Activated naive CD8-positive, alpha-beta T cell treated with anti-CD3 and anti-CD28 coated beads, Interleukin-2, amount 10 ng/mL, durations not matched to agents 7 days and 5 days (primary cell): ENCODE results near the gene GSTK1. TPM values are rescaled to one million over a fixed set of nuclear protein-coding genes. Genes with fewer than 3 reads are reported as not detected.
"Not testable (repeated sequence)": the region's sequence is repeated elsewhere in the genome, so short reads cannot be mapped to it uniquely, and the experiment has no call there.

Source experiments
- ATAC-seq: fragments of 150-1000 bp; cut with Tn5 transposase; one replicate; pipeline ENCODE4 v1.10.0; 2021; ENCODE audit warnings: low read depth, moderate library complexity
- POLR2A ChIA-PET: fragments of 350-600 bp; sonication (Branson Sonifier 250); formaldehyde crosslinking; loops from one replicate; lab custom pipeline; 2021; ENCODE audit warnings: antibody characterized with exemption; lab: Charles Lee
- DNase-seq: peaks from one replicate; pipeline ENCODE4 v3.0.0; 2021
- H3K27ac Mint-ChIP-seq: one replicate; pipeline ENCODE4 v1.8.0; 2022; ENCODE audit warnings: mild to moderate bottlenecking, mixed read lengths
- H3K27me3 Mint-ChIP-seq: one replicate; pipeline ENCODE4 v1.8.0; 2022; ENCODE audit warnings: mild to moderate bottlenecking, moderate library complexity, mixed read lengths
- H3K36me3 Mint-ChIP-seq: one replicate; pipeline ENCODE4 v1.8.0; 2021; ENCODE audit warnings: mild to moderate bottlenecking, mixed read lengths
- H3K4me1 Mint-ChIP-seq: one replicate; pipeline ENCODE4 v1.8.0; 2021; ENCODE audit warnings: mixed read lengths
- H3K4me3 Mint-ChIP-seq: one replicate; pipeline ENCODE4 v1.8.0; 2022; ENCODE audit warnings: mild to moderate bottlenecking, moderate library complexity, mixed read lengths
- H3K9me3 Mint-ChIP-seq: one replicate; pipeline ENCODE4 v1.8.0; 2021; ENCODE audit warnings: mixed read lengths
- total RNA-seq, 2 experiments: library from RNA; stranded (reverse); gene quantifications; one replicate each; pipeline ENCODE4 v1.2.3, GENCODE V29; 2021

The GSTK1 gene
- total RNA-seq, 2 experiments from 2014 or later: 355 to 368 TPM

DNA sequence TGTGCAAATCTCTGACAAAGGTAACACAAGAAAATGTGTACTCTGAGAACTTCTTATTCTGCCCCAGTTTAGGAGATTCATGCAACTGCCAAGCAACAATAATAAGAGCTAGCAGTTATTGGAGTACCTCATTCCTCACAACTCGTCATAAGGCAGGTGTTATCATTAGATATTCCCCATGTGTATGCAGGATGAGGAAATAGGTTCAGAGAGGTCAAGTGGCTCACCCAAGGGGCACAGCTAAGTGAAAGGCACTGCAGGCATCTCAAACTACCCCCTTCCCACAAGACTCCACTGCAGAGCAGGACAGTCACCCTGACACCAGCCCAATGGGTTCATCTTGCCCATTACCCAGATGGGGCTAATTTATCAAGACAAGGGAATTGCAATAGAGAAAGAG is 1.3 kb upstream of the GSTK1 start:
- Mint-ChIP-seq H3K4me3 (peak overlapping the region; percentile 96), H3K9me3 (peaks cover 5% of the 10 kb centered on the region), H3K27ac (peak overlapping the region; percentile 16), H3K36me3 (peaks cover 25% of the 10 kb centered on the region), H3K4me1 (peaks cover 40% of the 10 kb centered on the region), H3K27me3 (no peaks in the 10 kb centered on the region)
- POLR2A ChIA-PET: interaction anchor here (2.2 kb wide), 1 partner anchor 16 kb away, joined by 19 read pairs; no protein-coding TSS in a partner anchor
- DNase-seq (no peak), ATAC-seq (no peak)

DNA sequence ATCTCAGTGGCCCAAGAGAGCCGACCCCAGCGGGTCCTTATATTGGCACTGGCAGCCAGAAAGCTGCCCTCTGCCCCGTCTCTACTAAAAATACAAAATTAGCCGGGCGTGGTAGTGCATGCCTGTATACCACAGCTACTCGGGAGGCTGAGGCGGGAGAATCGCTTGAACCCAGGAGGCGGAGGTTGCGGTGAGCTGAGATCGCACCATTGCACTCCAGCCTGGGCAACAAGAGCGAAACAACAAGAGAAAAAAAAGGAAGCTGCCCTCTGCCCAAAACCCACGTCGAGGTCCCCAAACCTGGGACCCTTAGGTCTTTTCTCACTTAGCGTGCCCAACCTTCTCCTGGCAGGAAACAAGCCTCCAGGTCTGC is 941 bp downstream of the GSTK1 start:
- Mint-ChIP-seq H3K36me3 (peaks cover 34% of the 10 kb centered on the region), H3K27ac (peak overlapping the region; percentile 91), H3K4me1 (peaks cover 35% of the 10 kb centered on the region), H3K4me3 (peak overlapping the region; percentile 96)
- not testable (repeated sequence) for H3K9me3 Mint-ChIP-seq, DNase-seq, ATAC-seq, H3K27me3 Mint-ChIP-seq
- POLR2A ChIA-PET: interaction anchor here (0.8 to 4.4 kb wide), 9 partner anchors 9 to 116 kb away, joined by 3 to 45 read pairs (median 9); partner anchors contain the start of gene CASP2

DNA sequence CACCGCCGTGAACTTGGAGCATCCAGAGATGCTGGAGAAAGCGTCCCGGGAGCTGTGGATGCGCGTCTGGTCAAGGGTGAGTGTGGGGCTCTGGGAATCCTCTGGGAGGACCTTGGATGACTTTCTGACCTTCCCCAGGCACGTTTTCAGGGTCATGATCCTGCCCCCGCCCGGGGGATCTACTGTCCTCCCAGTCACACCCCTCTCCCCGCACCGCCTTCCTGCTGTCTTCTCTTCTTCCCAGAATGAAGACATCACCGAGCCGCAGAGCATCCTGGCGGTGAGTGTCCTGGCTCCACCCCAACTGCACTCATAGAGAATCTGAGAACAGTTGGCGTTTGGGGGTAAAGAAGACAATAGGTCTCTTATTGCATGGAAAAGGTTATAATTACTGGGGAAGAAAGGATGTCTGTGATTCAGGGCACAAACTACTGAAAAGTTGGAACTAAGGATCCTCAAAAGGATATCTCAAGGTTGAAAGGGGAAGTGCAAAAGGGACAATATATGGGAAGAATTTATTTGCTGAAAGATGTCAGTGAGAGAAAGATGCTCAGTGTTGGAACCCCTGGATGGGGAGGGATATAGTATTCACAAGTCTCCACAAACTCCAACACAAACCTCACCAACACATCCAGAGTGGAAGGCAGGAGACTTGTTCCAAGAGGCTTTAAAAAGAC is 1.9 kb downstream of the GSTK1 start:
- Mint-ChIP-seq H3K4me3 (peak overlapping the region; percentile 96), H3K4me1 (peaks cover 33% of the 10 kb centered on the region), H3K9me3 (peaks cover 5% of the 10 kb centered on the region), H3K27me3 (no peaks in the 10 kb centered on the region), H3K36me3 (peaks cover 43% of the 10 kb centered on the region), H3K27ac (peak overlapping the region; percentile 91)
- ATAC-seq: no peak
- POLR2A ChIA-PET: interaction anchor here (0.6 to 4.4 kb wide), 5 partner anchors 15 to 37 kb away, joined by 3 to 45 read pairs (median 3); partner anchors contain the start of gene CASP2
- no peak for DNase-seq

- DNase-seq: no peak
- Mint-ChIP-seq H3K36me3 (peaks cover 44% of the 10 kb centered on the region), H3K9me3 (peaks cover 1% of the 10 kb centered on the region), H3K27ac (no peak overlapping the region), H3K4me1 (peaks cover 29% of the 10 kb centered on the region), H3K4me3 (no peak overlapping the region), H3K27me3 (no peaks in the 10 kb centered on the region)
- no peak for ATAC-seq
- POLR2A ChIA-PET: interaction anchor here (1.5 to 1.9 kb wide), 2 partner anchors 10 to 30 kb away, joined by 3 to 9 read pairs; no protein-coding TSS in a partner anchor
Observed at GRCh38 chr7:143269251-143269650, 6.0 kb downstream of the GSTK1 start.

- Mint-ChIP-seq H3K9me3 (peaks cover 1% of the 10 kb centered on the region), H3K4me1 (peaks cover 14% of the 10 kb centered on the region), H3K27ac (no peak overlapping the region), H3K27me3 (no peaks in the 10 kb centered on the region), H3K4me3 (no peak overlapping the region), H3K36me3 (peaks cover 31% of the 10 kb centered on the region)
- ATAC-seq: no peak
- POLR2A ChIA-PET: interaction anchor here (1.4 kb wide), 1 partner anchor 27 kb away, joined by 3 read pairs; no protein-coding TSS in a partner anchor
- no peak for DNase-seq
Observed at GRCh38 chr7:143271240-143271639, 8.0 kb downstream of the GSTK1 start.

- Mint-ChIP-seq H3K27me3 (no peaks in the 10 kb centered on the region), H3K9me3 (peaks cover 1% of the 10 kb centered on the region), H3K4me1 (peaks cover 12% of the 10 kb centered on the region), H3K27ac (no peak overlapping the region), H3K4me3 (no peak overlapping the region), H3K36me3 (peaks cover 27% of the 10 kb centered on the region)
- DNase-seq (no peak), ATAC-seq (no peak)
- POLR2A ChIA-PET: interaction anchor here (1.1 to 1.2 kb wide), 2 partner anchors 10 to 15 kb away, joined by 3 read pairs; partner anchors contain the start of genes CASP2 and GSTK1
Observed at GRCh38 chr7:143272871-143273270, 9.6 kb downstream of the GSTK1 start.

DNA sequence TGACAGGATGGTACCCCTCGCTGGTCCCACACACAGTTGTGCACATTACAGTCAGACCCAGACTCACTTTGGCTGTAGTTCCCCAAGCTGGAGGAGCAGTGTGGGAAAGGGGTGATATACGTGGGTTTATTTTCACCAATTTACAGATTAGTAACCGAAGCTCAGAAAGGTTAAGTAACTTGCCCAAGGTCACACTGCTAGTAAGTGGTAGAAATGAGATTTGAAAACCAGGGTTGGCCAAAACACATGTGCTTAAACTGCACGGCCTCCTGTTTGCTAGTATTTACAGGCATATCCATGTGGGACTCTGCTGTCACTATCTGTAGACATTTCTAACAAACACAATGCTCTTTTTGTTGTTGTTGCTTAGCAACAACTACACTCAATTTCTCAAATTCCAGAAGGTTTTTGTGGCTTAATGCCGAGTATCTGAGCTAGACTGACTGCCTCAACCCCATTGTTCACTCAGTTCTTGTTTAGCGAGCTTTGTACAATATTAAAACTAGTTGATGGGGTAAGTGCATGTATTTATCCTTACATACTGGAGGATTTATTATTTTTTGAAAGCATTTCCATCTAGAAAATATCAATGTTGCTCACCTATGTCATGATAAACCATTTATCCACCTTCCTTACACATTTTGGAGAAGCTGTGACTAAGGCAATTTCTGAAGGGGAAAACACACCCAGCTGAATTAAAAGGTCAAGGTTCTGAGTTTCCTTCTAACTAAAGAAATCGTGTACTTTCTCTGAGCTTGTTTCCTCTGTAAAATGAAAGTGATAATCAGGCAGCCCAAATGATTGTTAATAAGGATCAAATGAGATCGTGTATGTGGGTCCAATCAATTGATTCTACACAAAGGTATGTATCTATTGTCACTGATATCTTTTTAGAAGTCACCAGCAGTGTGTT is 16.2 kb downstream of the GSTK1 start:
- Mint-ChIP-seq H3K36me3 (no peaks in the 10 kb centered on the region), H3K4me3 (peak overlapping the region; percentile 73), H3K27me3 (no peaks in the 10 kb centered on the region), H3K27ac (peak overlapping the region; percentile 82), H3K4me1 (peaks cover 31% of the 10 kb centered on the region), H3K9me3 (no peaks in the 10 kb centered on the region)
- POLR2A ChIA-PET: interaction anchor here (1.0 to 4.1 kb wide), 8 partner anchors 8 to 39 kb away, joined by 3 to 45 read pairs (median 5); partner anchors contain the start of genes CASP2 and GSTK1
- ATAC-seq: peak; percentile 50
- no peak for DNase-seq

GRCh38 chr7:143280160-143280559 is 16.9 kb downstream of the GSTK1 start:
- peaks cover 31% of the 10 kb centered on the region for H3K4me1 Mint-ChIP-seq

GRCh38 chr7:143280566-143280965 is 17.3 kb downstream of the GSTK1 start:
- Mint-ChIP-seq H3K27me3 (no peaks in the 10 kb centered on the region), H3K4me1 (peaks cover 31% of the 10 kb centered on the region), H3K4me3 (peak overlapping the region; percentile 73), H3K9me3 (no peaks in the 10 kb centered on the region), H3K36me3 (no peaks in the 10 kb centered on the region), H3K27ac (peak overlapping the region; percentile 82)
- DNase-seq (no peak), ATAC-seq (no peak)
- POLR2A ChIA-PET: interaction anchor here (0.8 to 4.1 kb wide), 7 partner anchors 7 to 29 kb away, joined by 3 to 45 read pairs (median 5); partner anchors contain the start of genes CASP2 and GSTK1

More at GRCh38 chr7:143280160-143280559, 16.9 kb downstream of the GSTK1 start:
- POLR2A ChIA-PET: interaction anchor here (0.8 to 4.1 kb wide), 9 partner anchors 8 to 40 kb away, joined by 3 to 45 read pairs (median 5); partner anchors contain the start of genes CASP2 and GSTK1
- Mint-ChIP-seq H3K36me3 (no peaks in the 10 kb centered on the region), H3K27ac (peak overlapping the region; percentile 82), H3K4me3 (peak overlapping the region; percentile 73), H3K9me3 (no peaks in the 10 kb centered on the region), H3K27me3 (no peaks in the 10 kb centered on the region)
- peak; percentile 12 for ATAC-seq
- no peak for DNase-seq

- POLR2A ChIA-PET: interaction anchor here (4.1 kb wide), 1 partner anchor 17 kb away, joined by 45 read pairs; the partner anchor contains the start of gene GSTK1
Observed at GRCh38 chr7:143281529-143281928, 18.3 kb downstream of the GSTK1 start.

DNA sequence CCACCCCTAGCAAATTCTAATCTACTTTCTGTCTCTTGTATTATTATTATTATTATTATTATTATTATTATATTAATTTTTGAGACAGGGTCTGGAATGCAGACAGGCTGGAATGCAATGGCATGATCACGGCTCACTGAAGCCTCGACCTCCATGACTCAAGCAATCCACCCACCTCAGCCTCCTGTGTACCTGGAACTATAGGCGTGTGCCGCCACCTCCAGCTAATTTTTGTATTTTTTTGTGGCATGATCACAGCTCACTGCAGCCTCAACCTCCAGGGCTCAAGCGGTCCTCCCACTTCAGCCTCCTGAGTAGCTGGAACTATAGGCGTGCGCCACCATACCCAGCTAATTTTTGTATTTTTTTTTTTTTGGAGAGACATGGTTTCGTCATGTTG is 18.9 kb downstream of the GSTK1 start:
- no peak for ATAC-seq
- H3K27ac Mint-ChIP-seq: no peak overlapping the region
- POLR2A ChIA-PET: interaction anchor here (0.6 to 4.1 kb wide), 2 partner anchors 18 to 24 kb away, joined by 3 to 45 read pairs; partner anchors contain the start of gene GSTK1
- peaks cover 3% of the 10 kb centered on the region for H3K9me3 Mint-ChIP-seq
- H3K4me1 Mint-ChIP-seq: peaks cover 35% of the 10 kb centered on the region
- H3K27me3 Mint-ChIP-seq: no peaks in the 10 kb centered on the region
- no peak for DNase-seq
- H3K4me3 Mint-ChIP-seq: no peak overlapping the region
- H3K36me3 Mint-ChIP-seq: peaks cover 3% of the 10 kb centered on the region

More at GRCh38 chr7:143281529-143281928, 18.3 kb downstream of the GSTK1 start:
- Mint-ChIP-seq H3K4me1 (peaks cover 31% of the 10 kb centered on the region), H3K4me3 (no peak overlapping the region), H3K9me3 (no peaks in the 10 kb centered on the region), H3K27me3 (no peaks in the 10 kb centered on the region), H3K27ac (no peak overlapping the region), H3K36me3 (no peaks in the 10 kb centered on the region)
- ATAC-seq (no peak), DNase-seq (no peak)

DNA sequence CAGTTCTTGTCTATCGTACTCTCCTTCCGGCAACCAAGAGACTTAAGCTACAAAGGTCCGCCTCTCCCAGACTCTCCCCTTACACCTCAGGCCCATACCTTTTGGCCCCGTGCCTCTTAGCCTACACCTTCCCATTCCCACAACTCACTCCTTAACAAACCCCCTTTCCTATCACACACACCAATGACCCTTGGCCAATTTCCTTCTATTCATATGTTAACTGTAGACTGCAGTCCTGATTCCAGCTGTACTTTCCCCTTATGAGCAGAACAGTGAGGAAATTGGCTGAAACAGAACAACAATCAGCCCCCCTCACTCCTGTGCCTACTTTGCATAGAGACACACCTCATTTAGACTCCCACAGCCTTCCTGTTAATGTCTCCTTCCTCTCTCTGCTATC is 20.1 kb downstream of the GSTK1 start:
- DNase-seq (no peak), ATAC-seq (no peak)
- POLR2A ChIA-PET: no interaction called here
- Mint-ChIP-seq H3K9me3 (peaks cover 5% of the 10 kb centered on the region), H3K27ac (peak overlapping the region; percentile 79), H3K4me1 (peaks cover 38% of the 10 kb centered on the region), H3K4me3 (peak overlapping the region; percentile 49), H3K27me3 (no peaks in the 10 kb centered on the region), H3K36me3 (peaks cover 7% of the 10 kb centered on the region)
